ENCODE data around the gene MTA1. TPM values are rescaled to one million over a fixed set of nuclear protein-coding genes. Genes with fewer than 3 reads are reported as not detected.

The MTA1 gene
- total and polyA plus RNA-seq, 10 of the 15 experiments (the other 5 are each of a cell fraction or from before 2014, with no cell fraction given), result 0.14 to 162 (median 30.6) TPM

- TF ChIP-seq, protein P1, sequence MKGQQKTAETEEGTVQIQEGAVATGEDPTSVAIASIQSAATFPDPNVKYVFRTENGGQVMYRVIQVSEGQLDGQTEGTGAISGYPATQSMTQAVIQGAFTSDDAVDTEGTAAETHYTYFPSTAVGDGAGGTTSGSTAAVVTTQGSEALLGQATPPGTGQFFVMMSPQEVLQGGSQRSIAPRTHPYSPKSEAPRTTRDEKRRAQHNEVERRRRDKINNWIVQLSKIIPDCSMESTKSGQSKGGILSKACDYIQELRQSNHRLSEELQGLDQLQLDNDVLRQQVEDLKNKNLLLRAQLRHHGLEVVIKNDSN (IDR thresholded peaks at IDR 0.05; ENCODE audit: borderline replicate concordance, extremely low read length, insufficient read depth, low read depth, low read length), result peak; percentile 9
- no peak for TF ChIP-seq RAD21 (IDR thresholded peaks at IDR 0.05; ENCODE audit: insufficient read depth, low read depth, low read length)
- peak; percentile 33 to 75; a peak in 3 of 4 replicates for TF ChIP-seq BHLHE40 (IDR thresholded peaks at IDR 0.05; ENCODE audit: borderline replicate concordance in 1 of 2, low read depth in 2 of 2, low read length in 1 of 2)
- no peak for TF ChIP-seq SMARCA5 (IDR thresholded peaks at IDR 0.05)
- peak overlapping the region; percentile 43 for H3K4me2 ChIP-seq (ENCODE audit: control insufficient read depth, insufficient read depth)
- ChIA-PET SMC1A (ENCODE audit: uncharacterized antibody, unreplicated experiment) (no interaction called here), RAD21 (ENCODE audit: unreplicated experiment) (no interaction called here), CTCF (interaction anchor here (1.0 to 1.5 kb wide), 3 partner anchors 51 to 996 kb away, joined by 3 to 5 read pairs (median 4); no protein-coding TSS in a partner anchor), POLR2A (no interaction called here)
- BruUV-seq (replicated peaks), result no TSS peak
- intact Hi-C loops (cut with micrococcal nuclease; ENCODE audit: unreplicated experiment) (no loop called here), in situ Hi-C loops (cut with MboI) (no loop called here)
- ATAC-seq (peak; percentile 47), DNase-seq (ENCODE audit: low read depth, low spot score) (no peak), FAIRE-seq (no peak)
- peaks cover 15% of the 10 kb centered on the region for H3K4me1 ChIP-seq (ENCODE audit: control insufficient read depth, insufficient read depth, low read length)
- no peaks in the 10 kb centered on the region; the same call in 2 of the 3 replicates for H3K9me3 ChIP-seq (replicated peaks; ENCODE audit: control insufficient read depth, insufficient read depth, low read length)
- no peak overlapping the region for H2AFZ ChIP-seq (ENCODE audit: control insufficient read depth, low read depth, low read length)
- no peaks in the 10 kb centered on the region for H3K27me3 ChIP-seq (replicated peaks in 1 of 2; ENCODE audit: control insufficient read depth in 2 of 2, insufficient read depth in 2 of 2, low read length in 1 of 2)
- peak overlapping the region; percentile 98 for H3K4me3 ChIP-seq
- H3K79me2 ChIP-seq (ENCODE audit: control insufficient read depth, insufficient read depth, low read length), result peaks cover 51% of the 10 kb centered on the region
- no peaks in the 10 kb centered on the region for H4K20me1 ChIP-seq (ENCODE audit: control insufficient read depth, insufficient read depth)
- H3K27ac ChIP-seq (ENCODE audit: control insufficient read depth, insufficient read depth), result no peak overlapping the region
- WGBS (ENCODE audit: insufficient coverage, insufficient replicate concordance, low lambda C conversion rate, missing lambda C conversion rate), result 21% methylated on average over 32 of the region's 32 CpGs
- peaks cover 4 to 6% of the 10 kb centered on the region in 2 experiments; a peak in 3 of 4 replicates for H3K36me3 ChIP-seq (ENCODE audit: control insufficient read depth in 2 of 2, insufficient read depth in 2 of 2, low read length in 1 of 2)
- H3K9ac ChIP-seq (ENCODE audit: control insufficient read depth, insufficient read depth, low read length), result peak overlapping the region; percentile 89
These were observed 2.3 kb downstream of the MTA1 start for GRCh38 chr14:105421723-105422615.
